HL-60 (cell line): Measurements from ENCODE around the gene PAH.
A peak's percentile ranks its signal among the peaks of the same experiment; 100 is the strongest.

ENCODE experiments used
- POLR2AphosphoS5 ChIP-seq: IDR thresholded peaks from 2 replicates; pipeline ENCODE4 v1.6.1; 2012; ENCODE audit warnings: low read depth
- SPI1 ChIP-seq: IDR thresholded peaks from 2 replicates; pipeline ENCODE4 v1.6.1; 2012; ENCODE audit warnings: low read depth, mild to moderate bottlenecking, borderline replicate concordance
- TF ChIP-seq, protein P1 (sequence below): IDR thresholded peaks from one replicate; pipeline ENCODE4 v1.5.1; 2011; ENCODE audit warnings: low read length, control low read depth, inconsistent platforms; ENCODE audit not compliant: insufficient read depth
- TF ChIP-seq, protein P2 (sequence below): IDR thresholded peaks from 2 replicates; pipeline ENCODE4 v1.6.1; 2012; ENCODE audit warnings: low read depth; ENCODE audit not compliant: insufficient replicate concordance

DNA sequence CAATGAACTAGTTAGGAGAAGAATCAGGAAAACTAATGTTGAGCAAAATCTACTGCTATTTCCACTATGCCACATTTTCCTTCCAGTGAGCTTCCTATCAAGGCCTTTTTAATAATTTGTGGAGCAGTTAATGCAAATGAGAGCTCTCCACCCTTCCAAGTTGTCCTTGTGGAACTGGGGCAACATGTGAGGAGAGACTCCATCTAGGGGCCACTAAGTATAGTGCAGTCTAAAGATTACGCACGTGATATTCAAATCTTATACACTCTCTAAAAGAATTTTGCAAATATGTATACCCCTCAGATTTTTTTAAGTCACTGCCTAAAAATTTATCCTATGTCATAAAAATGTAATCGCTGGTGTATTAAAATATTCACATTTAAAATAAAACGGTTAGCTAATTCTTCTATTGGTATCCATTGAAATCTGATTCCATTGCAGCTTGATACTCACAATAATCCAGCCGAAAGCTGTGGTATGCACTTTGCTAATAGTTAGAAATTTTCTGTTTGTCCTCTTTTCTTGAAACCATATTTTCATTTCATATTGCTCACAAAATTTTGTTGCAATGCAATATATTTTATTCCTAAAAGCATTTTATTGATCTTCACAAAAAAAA is 100.1 kb downstream of the PAH start:
- TF ChIP-seq, protein P1, sequence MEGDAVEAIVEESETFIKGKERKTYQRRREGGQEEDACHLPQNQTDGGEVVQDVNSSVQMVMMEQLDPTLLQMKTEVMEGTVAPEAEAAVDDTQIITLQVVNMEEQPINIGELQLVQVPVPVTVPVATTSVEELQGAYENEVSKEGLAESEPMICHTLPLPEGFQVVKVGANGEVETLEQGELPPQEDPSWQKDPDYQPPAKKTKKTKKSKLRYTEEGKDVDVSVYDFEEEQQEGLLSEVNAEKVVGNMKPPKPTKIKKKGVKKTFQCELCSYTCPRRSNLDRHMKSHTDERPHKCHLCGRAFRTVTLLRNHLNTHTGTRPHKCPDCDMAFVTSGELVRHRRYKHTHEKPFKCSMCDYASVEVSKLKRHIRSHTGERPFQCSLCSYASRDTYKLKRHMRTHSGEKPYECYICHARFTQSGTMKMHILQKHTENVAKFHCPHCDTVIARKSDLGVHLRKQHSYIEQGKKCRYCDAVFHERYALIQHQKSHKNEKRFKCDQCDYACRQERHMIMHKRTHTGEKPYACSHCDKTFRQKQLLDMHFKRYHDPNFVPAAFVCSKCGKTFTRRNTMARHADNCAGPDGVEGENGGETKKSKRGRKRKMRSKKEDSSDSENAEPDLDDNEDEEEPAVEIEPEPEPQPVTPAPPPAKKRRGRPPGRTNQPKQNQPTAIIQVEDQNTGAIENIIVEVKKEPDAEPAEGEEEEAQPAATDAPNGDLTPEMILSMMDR, result peak; percentile 50
- TF ChIP-seq, protein P2, sequence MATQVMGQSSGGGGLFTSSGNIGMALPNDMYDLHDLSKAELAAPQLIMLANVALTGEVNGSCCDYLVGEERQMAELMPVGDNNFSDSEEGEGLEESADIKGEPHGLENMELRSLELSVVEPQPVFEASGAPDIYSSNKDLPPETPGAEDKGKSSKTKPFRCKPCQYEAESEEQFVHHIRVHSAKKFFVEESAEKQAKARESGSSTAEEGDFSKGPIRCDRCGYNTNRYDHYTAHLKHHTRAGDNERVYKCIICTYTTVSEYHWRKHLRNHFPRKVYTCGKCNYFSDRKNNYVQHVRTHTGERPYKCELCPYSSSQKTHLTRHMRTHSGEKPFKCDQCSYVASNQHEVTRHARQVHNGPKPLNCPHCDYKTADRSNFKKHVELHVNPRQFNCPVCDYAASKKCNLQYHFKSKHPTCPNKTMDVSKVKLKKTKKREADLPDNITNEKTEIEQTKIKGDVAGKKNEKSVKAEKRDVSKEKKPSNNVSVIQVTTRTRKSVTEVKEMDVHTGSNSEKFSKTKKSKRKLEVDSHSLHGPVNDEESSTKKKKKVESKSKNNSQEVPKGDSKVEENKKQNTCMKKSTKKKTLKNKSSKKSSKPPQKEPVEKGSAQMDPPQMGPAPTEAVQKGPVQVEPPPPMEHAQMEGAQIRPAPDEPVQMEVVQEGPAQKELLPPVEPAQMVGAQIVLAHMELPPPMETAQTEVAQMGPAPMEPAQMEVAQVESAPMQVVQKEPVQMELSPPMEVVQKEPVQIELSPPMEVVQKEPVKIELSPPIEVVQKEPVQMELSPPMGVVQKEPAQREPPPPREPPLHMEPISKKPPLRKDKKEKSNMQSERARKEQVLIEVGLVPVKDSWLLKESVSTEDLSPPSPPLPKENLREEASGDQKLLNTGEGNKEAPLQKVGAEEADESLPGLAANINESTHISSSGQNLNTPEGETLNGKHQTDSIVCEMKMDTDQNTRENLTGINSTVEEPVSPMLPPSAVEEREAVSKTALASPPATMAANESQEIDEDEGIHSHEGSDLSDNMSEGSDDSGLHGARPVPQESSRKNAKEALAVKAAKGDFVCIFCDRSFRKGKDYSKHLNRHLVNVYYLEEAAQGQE, result no peak
- no peak for TF ChIP-seq POLR2AphosphoS5
- TF ChIP-seq SPI1, result no peak
